Endometrium (tissue), 2 donors: Measurements from ENCODE around the gene RTN4.

Source experiments
- FAIRE-seq: peaks from 2 replicates; lab custom pipeline; 2012; peaks lifted over from hg19 to GRCh38; lab: Jason Lieb, UNC
- donor health status: control.
- donor health status: control.

RTN4 gene

DNA sequence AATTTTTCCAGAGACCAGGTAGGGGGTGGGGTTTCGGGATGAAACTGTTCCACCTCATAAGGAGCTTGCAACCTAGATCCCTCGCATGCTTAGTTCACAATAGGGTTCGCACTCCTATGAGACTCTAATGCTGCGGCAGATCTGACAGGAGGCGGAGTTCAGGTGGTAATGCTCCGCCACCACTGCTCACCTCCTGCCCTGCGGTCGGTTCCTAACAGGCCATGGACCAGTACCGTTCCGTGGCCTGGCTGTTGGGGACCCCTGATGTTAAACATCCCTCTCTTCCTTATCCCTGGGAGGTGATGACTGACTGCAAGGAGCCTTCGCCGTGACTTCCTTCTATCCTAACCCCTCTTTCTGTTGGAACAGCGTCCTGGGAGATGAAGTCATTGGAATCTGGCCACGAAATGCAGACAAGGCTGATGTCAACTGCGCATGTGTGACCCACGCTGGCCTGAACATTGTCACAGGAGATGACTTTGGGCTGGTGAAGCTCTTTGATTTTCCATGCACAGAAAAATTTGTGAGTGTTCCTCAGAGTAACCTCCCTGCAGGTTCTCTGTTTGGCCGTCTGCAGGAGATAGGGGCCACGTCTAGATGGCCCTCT is 82.4 kb downstream of the RTN4 start:
- no peak for FAIRE-seq

DNA sequence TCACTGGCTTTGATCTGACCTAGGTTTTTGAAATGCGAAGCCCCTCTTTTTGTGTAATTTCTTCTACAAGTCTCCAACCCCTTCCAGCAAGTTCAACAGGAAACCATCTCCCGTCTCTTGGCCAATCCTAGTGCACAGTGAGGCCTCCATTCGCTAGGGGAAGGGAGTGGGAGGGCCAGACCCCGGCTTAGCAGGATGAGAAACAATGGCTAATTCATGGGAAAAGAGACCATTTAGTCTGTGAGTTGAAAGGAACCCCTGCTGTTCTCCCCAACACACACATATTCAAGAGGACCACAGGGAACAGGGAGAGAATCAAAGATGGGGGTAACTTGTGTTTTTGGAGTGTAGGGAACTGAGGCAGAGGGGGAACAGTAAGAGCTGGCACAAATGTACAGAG is 83.0 kb downstream of the RTN4 start:
- FAIRE-seq, result no peak

DNA sequence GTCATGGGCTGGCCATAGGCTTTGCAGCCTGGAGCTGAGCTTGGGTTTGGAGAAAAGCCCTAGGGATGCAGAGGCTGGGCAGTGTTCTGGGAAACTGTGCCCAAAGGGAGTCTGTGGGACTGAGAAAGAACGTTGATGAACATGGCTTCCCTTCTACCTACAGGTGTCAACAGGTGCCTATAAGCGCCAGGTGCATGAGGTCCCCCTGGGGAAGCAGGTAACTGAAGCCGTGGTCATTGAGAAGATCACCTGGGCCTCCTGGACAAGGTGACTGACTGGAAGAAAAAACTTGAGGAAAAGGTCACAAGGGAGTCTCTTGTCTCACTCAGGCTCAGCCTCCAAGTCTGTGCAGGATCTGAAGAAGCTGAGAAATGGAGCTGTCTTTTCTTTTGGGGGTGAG is 83.4 kb downstream of the RTN4 start:
- no peak for FAIRE-seq

DNA sequence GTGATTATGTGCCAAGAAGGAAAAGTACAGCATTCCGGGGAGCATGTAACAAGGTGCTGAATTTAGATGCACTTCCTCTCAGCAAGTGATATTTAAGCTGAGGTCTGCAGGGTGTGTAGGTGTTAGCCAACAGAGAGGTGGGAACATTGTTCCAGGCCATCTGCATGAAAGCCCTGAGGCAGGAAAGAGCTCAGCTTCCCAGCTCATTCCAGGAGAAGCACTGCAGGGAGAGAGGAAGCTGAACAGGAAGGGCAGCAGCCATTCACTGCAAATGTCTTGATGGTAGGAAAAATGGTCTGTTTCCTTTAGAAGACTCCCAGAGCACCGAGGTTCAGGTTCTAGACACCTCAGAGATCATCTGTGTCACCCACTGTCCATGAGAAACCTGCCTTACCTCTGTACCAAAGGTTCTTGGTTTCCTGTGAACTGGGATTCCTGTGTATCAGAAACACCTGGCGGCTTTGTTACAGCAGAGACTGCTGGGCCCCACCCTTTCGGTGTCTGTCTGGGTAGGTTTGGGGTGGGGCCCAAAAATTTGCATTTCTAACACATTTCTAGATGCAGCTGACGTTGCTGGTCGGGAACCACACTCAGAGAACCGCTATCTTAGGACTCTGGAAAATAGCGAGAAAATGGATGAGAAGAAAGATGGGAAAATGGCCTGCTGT is 84.0 kb downstream of the RTN4 start:
- no peak for FAIRE-seq

- FAIRE-seq, result no peak
Measured at GRCh38 chr2:54965425-54965824, 84.8 kb downstream of the RTN4 start.

DNA sequence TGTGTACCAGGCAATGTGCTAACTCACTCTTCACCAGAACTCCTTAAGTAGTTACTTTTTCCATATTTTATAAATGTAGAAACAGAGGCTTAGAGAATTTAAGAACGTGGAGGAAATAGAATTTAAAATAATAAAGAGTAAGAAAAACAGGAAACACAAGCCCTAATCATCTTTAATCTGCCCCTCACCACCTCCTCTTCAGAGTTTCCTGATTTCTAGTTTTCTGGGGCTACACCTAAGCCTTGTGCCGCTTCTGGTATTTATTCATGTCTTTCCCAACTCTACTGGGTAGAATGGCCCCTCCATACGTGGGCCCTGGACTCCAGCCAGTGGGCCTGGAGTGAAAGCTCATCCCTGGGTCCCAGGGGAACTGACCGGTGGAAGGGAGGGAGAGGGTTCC is 85.4 kb downstream of the RTN4 start:
- FAIRE-seq, result no peak

GRCh38 chr2:54964271-54964670 is 86.0 kb downstream of the RTN4 start:
- no peak for FAIRE-seq

DNA sequence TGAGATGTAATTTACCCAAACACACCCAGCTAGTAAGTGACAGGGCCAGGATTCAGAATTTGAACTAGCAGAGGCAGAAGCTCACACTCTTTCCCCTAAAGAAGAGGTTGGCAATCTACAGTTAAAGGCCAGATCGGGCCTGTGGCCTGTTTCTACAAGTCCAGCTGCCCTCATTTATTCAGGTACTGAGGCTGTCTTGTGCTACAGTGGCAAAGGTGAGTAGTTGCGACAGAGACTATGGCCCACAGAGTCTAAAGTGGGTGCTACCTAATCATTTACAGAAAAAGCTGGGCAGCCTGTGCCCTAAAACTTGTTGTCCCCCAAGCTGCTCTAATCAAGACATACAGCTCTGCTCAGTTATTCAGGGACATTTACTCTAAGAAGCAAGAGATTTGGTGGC is 86.8 kb downstream of the RTN4 start:
- FAIRE-seq, result no peak

GRCh38 chr2:54962935-54963440 is 87.3 kb downstream of the RTN4 start:
- no peak for FAIRE-seq

GRCh38 chr2:54962511-54962910 is 87.7 kb downstream of the RTN4 start:
- FAIRE-seq, result no peak

GRCh38 chr2:54960164-54960563 is 90.1 kb downstream of the RTN4 start:
- FAIRE-seq, result no peak

DNA sequence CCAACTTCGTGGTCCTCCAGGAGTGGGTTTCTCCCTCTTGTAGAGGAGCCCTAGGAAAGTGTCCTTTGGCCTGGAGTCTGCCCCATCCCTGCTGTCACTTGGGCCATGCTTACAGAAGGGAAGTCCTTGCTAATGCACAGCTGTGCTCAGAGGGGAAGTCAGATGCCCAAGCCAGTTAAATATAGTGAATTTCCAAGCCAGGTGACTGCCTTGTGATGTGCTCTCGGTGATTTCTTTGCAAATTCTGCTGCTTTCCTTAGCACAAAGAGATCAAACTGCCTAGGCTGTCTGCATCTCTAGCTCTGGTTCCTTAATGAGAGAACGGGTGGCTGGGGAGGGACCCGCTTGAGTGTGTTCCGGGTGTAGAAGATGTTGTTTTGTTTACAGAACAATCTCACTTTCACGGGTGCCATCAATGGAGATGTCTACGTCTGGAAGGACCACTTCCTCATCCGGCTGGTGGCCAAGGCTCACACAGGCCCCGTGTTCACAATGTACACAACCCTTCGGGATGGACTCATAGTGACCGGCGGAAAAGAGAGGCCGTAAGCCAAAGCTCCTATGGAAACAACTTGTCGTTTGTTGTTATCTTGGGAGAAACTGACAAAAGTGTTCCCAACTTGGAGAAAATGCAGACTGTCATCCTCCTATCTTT is 91.4 kb downstream of the RTN4 start:
- no peak for FAIRE-seq

GRCh38 chr2:54957321-54957999 is 92.8 kb downstream of the RTN4 start:
- no peak for FAIRE-seq

- no peak for FAIRE-seq
Measured at GRCh38 chr2:54956111-54956627, 94.1 kb downstream of the RTN4 start.

DNA sequence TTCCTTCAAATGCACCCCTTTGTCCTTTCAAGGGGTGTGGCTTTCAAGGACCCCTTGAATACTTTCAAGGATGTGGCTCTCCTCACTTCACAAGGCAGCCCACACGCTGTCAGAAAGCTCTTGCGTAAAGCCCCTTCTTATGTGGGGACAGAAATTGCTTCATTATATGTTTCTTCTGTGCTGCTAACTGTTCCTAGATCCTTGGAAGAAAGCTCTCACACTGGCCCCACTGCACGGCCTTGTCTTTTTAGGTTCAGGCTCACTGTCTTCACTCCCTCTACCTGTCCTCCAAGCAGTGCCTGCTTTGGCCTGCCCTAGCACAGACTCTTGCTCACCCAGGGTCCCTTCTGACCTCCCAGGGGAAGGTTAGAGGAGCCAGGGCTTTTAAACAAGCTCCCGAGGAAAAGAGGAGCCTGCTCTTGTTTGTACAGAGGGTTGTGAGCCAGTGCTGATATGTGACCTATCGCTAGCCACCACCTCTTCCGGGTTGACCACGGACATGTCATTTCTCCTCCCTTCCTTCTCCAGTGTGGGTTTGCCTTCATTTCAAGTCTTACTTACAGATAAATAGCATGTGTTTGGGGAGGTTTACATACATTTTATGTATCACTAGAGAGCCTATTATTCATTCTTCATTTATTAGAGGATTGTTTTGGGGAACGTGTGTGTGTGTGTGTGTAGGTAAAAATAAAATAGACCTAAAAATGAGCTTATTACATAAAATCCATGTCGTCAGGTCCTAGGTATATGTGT is 94.7 kb downstream of the RTN4 start:
- FAIRE-seq, result no peak

- FAIRE-seq, result no peak
Measured at GRCh38 chr2:54954705-54955357, 95.4 kb downstream of the RTN4 start.

GRCh38 chr2:54954158-54954557 is 96.1 kb downstream of the RTN4 start:
- no peak for FAIRE-seq

GRCh38 chr2:54952978-54953456 is 97.2 kb downstream of the RTN4 start:
- FAIRE-seq, result no peak

DNA sequence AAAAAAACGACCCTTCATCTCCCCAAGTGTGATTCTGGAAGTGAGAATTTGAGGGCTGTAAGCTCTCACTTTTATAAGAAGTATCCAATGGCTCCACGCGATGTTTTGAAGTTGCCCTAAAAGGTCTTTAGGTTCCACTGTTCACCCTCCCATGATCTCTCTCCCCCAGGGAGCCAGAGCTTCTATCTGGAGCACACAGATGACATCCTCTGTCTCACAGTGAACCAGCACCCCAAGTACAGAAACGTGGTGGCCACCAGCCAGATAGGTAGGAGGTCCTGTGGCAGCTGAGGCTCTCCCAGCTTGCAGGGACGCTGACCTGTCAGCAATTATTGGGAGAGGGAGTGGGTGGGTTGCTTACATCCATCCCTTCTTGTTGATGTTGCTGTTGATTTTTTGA is 97.8 kb downstream of the RTN4 start:
- FAIRE-seq, result no peak

DNA sequence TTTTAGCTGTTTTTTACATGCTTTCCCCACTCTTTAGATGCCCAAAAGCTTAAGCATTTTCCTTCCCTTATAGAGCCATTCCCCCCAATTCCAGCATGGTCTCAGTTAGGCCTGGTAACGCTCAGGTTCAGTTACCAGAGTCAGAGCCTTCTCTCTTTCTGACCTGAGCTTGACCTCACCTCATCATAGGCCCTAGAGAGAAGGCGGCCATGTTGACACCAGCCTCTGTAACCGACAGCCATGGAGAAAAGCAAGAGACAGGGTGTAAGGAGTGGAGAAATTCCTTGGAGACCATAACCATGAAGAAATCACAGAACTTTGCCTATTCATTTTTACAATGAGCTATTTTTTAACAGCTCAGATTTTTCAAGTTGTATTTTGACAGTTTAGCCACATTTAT is 99.4 kb downstream of the RTN4 start:
- no peak for FAIRE-seq

DNA sequence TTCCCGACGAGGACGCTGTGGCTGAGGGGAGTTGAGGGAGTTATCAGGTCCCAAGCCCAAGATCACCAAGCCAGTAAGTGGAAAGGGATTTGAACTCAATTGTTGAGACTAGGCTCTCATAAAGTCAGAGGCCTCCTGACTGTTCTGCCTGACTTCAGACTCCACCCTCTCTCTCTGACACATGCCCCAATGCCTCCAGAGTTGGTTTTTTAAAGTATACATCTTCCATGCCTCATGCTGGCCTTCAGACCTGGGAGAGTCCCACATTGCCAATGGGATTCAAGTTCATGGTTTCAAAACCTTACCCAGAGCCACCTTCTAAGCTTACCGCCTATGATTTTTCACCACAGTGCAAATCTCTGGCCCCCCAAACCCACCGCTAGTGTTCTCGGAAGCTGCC is 100.8 kb downstream of the RTN4 start:
- FAIRE-seq, result no peak
